ENCODE measurements around the gene MATN4. TPM values are rescaled to one million over a fixed set of nuclear protein-coding genes. Genes with fewer than 3 reads are reported as not detected.

MATN4 gene
- total and polyA plus RNA-seq, 2 of the 4 experiments (the other 2 are of a cell fraction): 0.12 TPM; not detected in 1

DNA sequence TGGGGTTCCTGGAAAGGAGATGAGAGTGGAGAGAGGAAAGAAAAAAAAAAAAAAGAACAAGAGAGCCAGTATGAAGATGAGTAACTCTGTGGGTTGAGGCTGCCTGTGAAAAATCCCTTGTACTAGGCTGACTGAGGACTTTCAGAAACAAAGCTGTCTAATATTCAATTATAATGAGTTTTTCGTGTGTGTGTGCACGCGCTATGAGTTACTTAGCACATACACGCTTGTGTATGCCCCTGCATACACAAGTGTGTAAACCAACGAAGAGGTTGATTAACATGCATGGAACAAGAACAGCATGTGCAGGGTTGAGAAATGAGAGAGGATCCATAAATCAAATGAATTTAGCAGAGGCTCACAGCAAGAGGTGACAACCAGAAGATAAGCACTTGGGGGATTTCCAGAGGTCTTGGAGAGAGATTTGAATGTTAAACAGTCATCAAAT lies 6.3 kb downstream of the MATN4 start:
- Histone ChIP-seq H2BK20ac (ENCODE audit: low read depth, low read length) (no peak overlapping the region), H3K4me3 (ENCODE audit: insufficient read depth, low read depth, low read length) (no peak overlapping the region), H3K18ac (ENCODE audit: low read depth, low read length) (no peak overlapping the region), H3K9me1 (ENCODE audit: insufficient read depth, low read length) (no peaks in the 10 kb centered on the region), H4K20me1 (ENCODE audit: insufficient read depth, low read length) (no peaks in the 10 kb centered on the region), H3K27me3 (ENCODE audit: control insufficient read depth, insufficient read depth, low read length) (peaks cover 35% of the 10 kb centered on the region), H2AK5ac (ENCODE audit: low read depth, low read length) (no peak overlapping the region), H3K9me3 (ENCODE audit: control insufficient read depth, insufficient read depth, low read length) (no peaks in the 10 kb centered on the region), H4K5ac (ENCODE audit: low read depth, low read length) (no peak overlapping the region), H3K23ac (ENCODE audit: low read depth, low read length) (no peak overlapping the region), H2BK15ac (ENCODE audit: low read depth, low read length) (no peak overlapping the region), H3K4me2 (ENCODE audit: low read depth, low read length) (no peak overlapping the region), H2BK120ac (ENCODE audit: low read depth, low read length) (no peak overlapping the region), H4K91ac (ENCODE audit: insufficient read depth, low read depth, low read length) (no peak overlapping the region), H3K79me1 (ENCODE audit: low read depth in 1 of 2, low read length in 2 of 2) (no peaks in the 10 kb centered on the region), H3K4ac (ENCODE audit: low read depth, low read length) (no peak overlapping the region), H2AFZ (replicated peaks; ENCODE audit: low read length, poor library complexity) (no peak overlapping the region), H3K4me1 (ENCODE audit: control insufficient read depth, insufficient read depth, low read length) (peaks cover 2% of the 10 kb centered on the region; the same call in 1 of the 2 replicates), H3K14ac (replicated peaks; ENCODE audit: low read depth, low read length) (no peak overlapping the region), H3K56ac (ENCODE audit: extremely low read depth, insufficient read depth, low read length) (no peak overlapping the region), H2AK9ac (replicated peaks; ENCODE audit: low read depth, low read length, poor library complexity) (no peak overlapping the region), H3K9ac (ENCODE audit: low read depth, low read length) (no peak overlapping the region), H3K36me3 (ENCODE audit: control insufficient read depth, insufficient read depth, low read length) (no peaks in the 10 kb centered on the region), H4K8ac (ENCODE audit: low read depth in 2 of 2, low read length in 2 of 2) (no peak overlapping the region), H3K27ac (ENCODE audit: insufficient read depth, low read length) (no peak overlapping the region), H2BK5ac (ENCODE audit: low read depth, low read length, poor library complexity, severe bottlenecking) (no peak overlapping the region)
- intact Hi-C loops (cut with micrococcal nuclease) (no loop called here), dilution Hi-C loops (cut with HindIII; ENCODE audit: low sequenced_read_pairs, unreplicated experiment) (no loop called here), in situ Hi-C loops (cut with MboI; ENCODE audit: low sequenced_read_pairs) (no loop called here)
- DNase-seq (no peak), ATAC-seq (ENCODE audit: low read depth) (no peak)
- no CpG with 5 or more reads among the region's 5 CpGs for WGBS, 2 experiments (ENCODE audit: extremely low coverage in 2 of 2, insufficient read length in 1 of 2)
- BruUV-seq (replicated peaks): no TSS peak
- ChIA-PET CTCF (interaction anchor here (1.2 to 2.7 kb wide), 2 partner anchors 7 to 10 kb away, joined by 3 to 11 read pairs; no protein-coding TSS in a partner anchor), POLR2A (ENCODE audit: unreplicated experiment) (interaction anchor here (0.8 kb wide), 1 partner anchor 8 kb away, joined by 3 read pairs; no protein-coding TSS in a partner anchor)
- TF ChIP-seq RCOR1 (IDR thresholded peaks at IDR 0.05; ENCODE audit: insufficient replicate concordance, low read length) (no peak), RAD21 (IDR thresholded peaks at IDR 0.05; ENCODE audit: low read length) (no peak), MAZ (IDR thresholded peaks at IDR 0.05; ENCODE audit: borderline replicate concordance, low read depth, low read length) (no peak), CHD1 (IDR thresholded peaks at IDR 0.05; ENCODE audit: low read depth, low read length) (no peak), MAFK (IDR thresholded peaks at IDR 0.05; ENCODE audit: low read depth, low read length) (no peak), RFX5 (IDR thresholded peaks at IDR 0.05; ENCODE audit: low read depth, low read length) (no peak), FOS (IDR thresholded peaks at IDR 0.05; ENCODE audit: low read depth, low read length) (no peak), BHLHE40 (IDR thresholded peaks at IDR 0.05; ENCODE audit: low read depth, low read length) (no peak), NFE2L2 (IDR thresholded peaks at IDR 0.05; ENCODE audit: low read depth, low read length) (no peak)
- TF ChIP-seq, protein P1, sequence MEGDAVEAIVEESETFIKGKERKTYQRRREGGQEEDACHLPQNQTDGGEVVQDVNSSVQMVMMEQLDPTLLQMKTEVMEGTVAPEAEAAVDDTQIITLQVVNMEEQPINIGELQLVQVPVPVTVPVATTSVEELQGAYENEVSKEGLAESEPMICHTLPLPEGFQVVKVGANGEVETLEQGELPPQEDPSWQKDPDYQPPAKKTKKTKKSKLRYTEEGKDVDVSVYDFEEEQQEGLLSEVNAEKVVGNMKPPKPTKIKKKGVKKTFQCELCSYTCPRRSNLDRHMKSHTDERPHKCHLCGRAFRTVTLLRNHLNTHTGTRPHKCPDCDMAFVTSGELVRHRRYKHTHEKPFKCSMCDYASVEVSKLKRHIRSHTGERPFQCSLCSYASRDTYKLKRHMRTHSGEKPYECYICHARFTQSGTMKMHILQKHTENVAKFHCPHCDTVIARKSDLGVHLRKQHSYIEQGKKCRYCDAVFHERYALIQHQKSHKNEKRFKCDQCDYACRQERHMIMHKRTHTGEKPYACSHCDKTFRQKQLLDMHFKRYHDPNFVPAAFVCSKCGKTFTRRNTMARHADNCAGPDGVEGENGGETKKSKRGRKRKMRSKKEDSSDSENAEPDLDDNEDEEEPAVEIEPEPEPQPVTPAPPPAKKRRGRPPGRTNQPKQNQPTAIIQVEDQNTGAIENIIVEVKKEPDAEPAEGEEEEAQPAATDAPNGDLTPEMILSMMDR (conservative IDR thresholded peaks at IDR 0.05; ENCODE audit: low read depth, low read length): no peak
- TF ChIP-seq, protein P2, sequence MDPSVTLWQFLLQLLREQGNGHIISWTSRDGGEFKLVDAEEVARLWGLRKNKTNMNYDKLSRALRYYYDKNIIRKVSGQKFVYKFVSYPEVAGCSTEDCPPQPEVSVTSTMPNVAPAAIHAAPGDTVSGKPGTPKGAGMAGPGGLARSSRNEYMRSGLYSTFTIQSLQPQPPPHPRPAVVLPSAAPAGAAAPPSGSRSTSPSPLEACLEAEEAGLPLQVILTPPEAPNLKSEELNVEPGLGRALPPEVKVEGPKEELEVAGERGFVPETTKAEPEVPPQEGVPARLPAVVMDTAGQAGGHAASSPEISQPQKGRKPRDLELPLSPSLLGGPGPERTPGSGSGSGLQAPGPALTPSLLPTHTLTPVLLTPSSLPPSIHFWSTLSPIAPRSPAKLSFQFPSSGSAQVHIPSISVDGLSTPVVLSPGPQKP (IDR thresholded peaks at IDR 0.05; ENCODE audit: borderline replicate concordance, low read depth, low read length): no peak

All from IMR-90 (cell line).